Measurements from ENCODE around the gene FCAR.
"Not testable (repeated sequence)": the region's sequence is repeated elsewhere in the genome, so short reads cannot be mapped to it uniquely, and the experiment has no call there.

The FCAR gene

GRCh38 chr19:54894106-54894505, 20.1 kb downstream of the FCAR start:
- DNase-seq (ENCODE audit: low read depth in 2 of 2), result not testable (repeated sequence)

GRCh38 chr19:54896036-54896435, 22.0 kb downstream of the FCAR start:
- DNase-seq (ENCODE audit: low read depth in 2 of 2), result no peak

GRCh38 chr19:54898685-54899084, 24.6 kb downstream of the FCAR start:
- DNase-seq (ENCODE audit: low read depth in 2 of 2), result not testable (repeated sequence)

- DNase-seq (ENCODE audit: low read depth in 2 of 2), result not testable (repeated sequence)
Observed at GRCh38 chr19:54899646-54900045, 25.6 kb downstream of the FCAR start.

GRCh38 chr19:54901153-54901552, 27.1 kb downstream of the FCAR start:
- not testable (repeated sequence) for DNase-seq (ENCODE audit: low read depth in 2 of 2)

GRCh38 chr19:54902061-54902460, 28.0 kb downstream of the FCAR start:
- no peak for DNase-seq (ENCODE audit: low read depth in 2 of 2)

GRCh38 chr19:54903303-54903702, 29.3 kb downstream of the FCAR start:
- DNase-seq (ENCODE audit: low read depth in 2 of 2), result no peak

GRCh38 chr19:54904261-54904660, 30.2 kb downstream of the FCAR start:
- not testable (repeated sequence) for DNase-seq (ENCODE audit: low read depth in 2 of 2)

- DNase-seq (ENCODE audit: low read depth in 2 of 2), result no peak
Observed at GRCh38 chr19:54905421-54905802, 31.4 kb downstream of the FCAR start.

- DNase-seq (ENCODE audit: low read depth in 2 of 2), result peak; percentile 3 to 20
Observed at GRCh38 chr19:54905803-54906511, 31.9 kb downstream of the FCAR start, which contains the start of gene NCR1. TSS of gene NCR1 (plus strand) at chr19:54906148. CDS start at chr19:54906188, 40 bp downstream.

GRCh38 chr19:54906819-54907218, 32.8 kb downstream of the FCAR start:
- no peak for DNase-seq (ENCODE audit: low read depth in 2 of 2)

- DNase-seq (ENCODE audit: low read depth in 2 of 2), result not testable (repeated sequence)
Observed at GRCh38 chr19:54907899-54908298, 33.9 kb downstream of the FCAR start.

GRCh38 chr19:54916822-54917221, 42.8 kb downstream of the FCAR start:
- no peak for DNase-seq (ENCODE audit: low read depth in 2 of 2)

- DNase-seq (ENCODE audit: low read depth in 2 of 2), result no peak
Observed at GRCh38 chr19:54918499-54918898, 44.5 kb downstream of the FCAR start.

GRCh38 chr19:54919646-54920563, 45.9 kb downstream of the FCAR start:
- not testable (repeated sequence) for DNase-seq (ENCODE audit: low read depth in 2 of 2)

- DNase-seq (ENCODE audit: low read depth in 2 of 2), result no peak
Observed at GRCh38 chr19:54921082-54921481, 47.0 kb downstream of the FCAR start.

GRCh38 chr19:54923276-54923675, 49.2 kb downstream of the FCAR start:
- no peak for DNase-seq (ENCODE audit: low read depth in 2 of 2)

- no peak for DNase-seq (ENCODE audit: low read depth in 2 of 2)
Observed at GRCh38 chr19:54928299-54928698, 54.3 kb downstream of the FCAR start.

- peak in 1 of 2 donors; percentile 9 for DNase-seq (ENCODE audit: low read depth in 2 of 2)
Observed at GRCh38 chr19:54937926-54938325, 63.9 kb downstream of the FCAR start.

GRCh38 chr19:54938906-54939305, 64.9 kb downstream of the FCAR start:
- no peak for DNase-seq (ENCODE audit: low read depth in 2 of 2)

GRCh38 chr19:54939538-54939937, 65.5 kb downstream of the FCAR start:
- DNase-seq (ENCODE audit: low read depth in 2 of 2), result not testable (repeated sequence)

Measured in stimulated activated CD8-positive, alpha-beta memory T cell treated with anti-CD3 and anti-CD28 coated beads, Interleukin-15, amount 100 ng/mL, for 48 hours (primary cell).